SHP77 (cell line): ENCODE results near the gene PCTP.
A peak's percentile ranks its signal among the peaks of the same experiment; 100 is the strongest.

Experiments used
- DNase-seq, 2 experiments: peaks; one replicate each; lab custom pipeline; 2025; lab: John Stamatoyannopoulos, UW

PCTP gene

DNA sequence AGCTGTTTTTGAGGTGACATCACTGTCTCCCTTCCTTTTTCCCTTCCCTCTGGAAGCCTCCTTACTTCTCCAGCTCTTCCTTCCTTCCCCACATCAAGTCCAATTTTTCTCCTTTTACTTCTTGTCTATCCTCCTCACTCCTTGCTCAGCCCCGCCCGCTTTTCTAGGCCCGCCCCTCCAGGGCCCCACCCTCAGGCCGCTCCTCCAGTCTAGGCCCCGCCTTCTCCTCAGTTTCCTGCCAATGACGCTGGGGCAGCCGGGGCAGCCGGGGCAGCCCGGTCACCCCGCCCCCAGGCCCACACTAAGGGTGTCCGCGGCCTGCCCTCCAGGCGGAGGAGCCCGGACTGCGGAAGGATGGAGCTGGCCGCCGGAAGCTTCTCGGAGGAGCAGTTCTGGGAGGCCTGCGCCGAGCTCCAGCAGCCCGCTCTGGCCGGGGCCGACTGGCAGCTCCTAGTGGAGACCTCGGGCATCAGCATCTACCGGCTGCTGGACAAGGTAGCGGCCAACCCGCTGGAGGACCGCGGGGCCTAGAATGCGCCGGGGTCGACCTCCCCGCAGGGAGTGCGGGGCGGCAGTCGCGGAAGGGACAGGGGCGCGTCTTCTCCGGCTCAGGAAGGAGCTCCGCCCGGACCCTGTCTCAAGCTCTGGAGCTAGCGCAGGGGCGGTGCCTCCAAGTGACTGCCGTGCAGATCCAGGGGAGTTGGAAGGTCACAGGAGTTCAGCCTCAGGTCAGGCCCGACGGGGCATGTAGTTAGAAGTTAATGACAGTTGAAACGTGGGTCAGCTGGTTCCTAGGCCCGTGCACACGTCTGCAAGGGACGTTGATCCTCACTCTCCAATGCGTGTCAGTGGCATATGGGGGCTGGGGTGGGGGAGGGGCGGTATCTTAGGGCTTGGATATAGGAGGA, at the start of gene PCTP:
Gene PCTP, plus strand, starts transcription at position 302 of the 908 bp plus-strand sequence. Its CDS starts 53 bp downstream, at position 355.
- DNase-seq, result peak; percentile 60 to 62

DNA sequence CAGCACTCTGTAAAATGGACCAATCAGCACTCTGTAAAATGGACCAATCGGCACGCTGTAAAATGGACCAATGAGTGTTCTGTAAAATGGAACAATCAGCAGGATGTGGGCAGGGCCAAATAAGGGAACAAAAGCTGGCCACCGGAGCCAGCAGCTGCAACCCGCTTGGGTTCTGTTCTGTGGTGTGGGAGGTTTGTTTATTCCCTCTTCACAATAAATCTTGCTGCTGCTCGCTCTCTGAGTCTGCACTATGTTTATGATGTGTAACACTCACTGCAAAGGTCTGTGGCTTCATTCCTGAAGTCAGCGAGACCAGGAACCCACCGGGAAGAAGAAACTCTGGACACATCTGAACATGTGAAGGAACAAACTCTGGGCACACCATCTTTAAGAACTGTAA, 48.7 kb upstream of the PCTP start:
- DNase-seq, result no peak

DNA sequence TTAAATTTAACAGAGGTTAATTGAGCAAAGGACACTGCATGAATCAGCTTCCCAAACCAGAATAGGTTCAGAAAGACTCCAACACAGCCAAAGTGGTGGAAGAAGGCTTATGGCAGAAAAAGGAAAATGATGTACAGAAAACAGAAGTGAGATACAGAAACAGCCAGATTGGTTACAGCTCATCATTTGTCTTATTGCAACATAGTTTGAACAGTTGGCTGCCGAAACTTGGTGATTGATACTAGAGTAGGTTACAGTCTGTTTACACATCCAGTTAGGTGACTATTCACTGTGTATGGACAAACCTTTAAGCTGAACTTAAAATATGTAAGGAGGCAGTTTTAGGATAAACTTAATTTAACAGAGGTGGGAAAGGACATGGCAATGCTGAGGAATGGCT, 46.5 kb upstream of the PCTP start:
- DNase-seq, result no peak

DNA sequence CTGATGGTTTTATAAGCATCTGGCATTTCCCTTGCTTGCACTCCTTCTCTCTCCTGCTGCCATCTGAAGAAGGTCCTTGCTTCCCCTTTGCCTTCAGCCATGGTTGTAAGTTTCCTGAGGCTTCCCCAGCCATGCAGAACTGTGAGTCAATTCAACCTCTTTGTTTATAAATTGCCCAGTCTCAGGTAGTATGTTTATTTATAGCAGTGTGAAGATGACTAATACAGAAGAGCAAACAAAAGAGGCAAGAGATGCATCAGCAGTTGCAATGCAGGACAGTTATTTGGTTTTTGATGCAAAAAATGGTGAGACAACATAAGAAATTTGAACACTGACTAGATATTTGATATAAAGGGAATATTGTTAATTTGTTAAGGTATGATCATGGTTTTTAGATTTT, 45.0 kb upstream of the PCTP start:
- DNase-seq, result no peak

DNA sequence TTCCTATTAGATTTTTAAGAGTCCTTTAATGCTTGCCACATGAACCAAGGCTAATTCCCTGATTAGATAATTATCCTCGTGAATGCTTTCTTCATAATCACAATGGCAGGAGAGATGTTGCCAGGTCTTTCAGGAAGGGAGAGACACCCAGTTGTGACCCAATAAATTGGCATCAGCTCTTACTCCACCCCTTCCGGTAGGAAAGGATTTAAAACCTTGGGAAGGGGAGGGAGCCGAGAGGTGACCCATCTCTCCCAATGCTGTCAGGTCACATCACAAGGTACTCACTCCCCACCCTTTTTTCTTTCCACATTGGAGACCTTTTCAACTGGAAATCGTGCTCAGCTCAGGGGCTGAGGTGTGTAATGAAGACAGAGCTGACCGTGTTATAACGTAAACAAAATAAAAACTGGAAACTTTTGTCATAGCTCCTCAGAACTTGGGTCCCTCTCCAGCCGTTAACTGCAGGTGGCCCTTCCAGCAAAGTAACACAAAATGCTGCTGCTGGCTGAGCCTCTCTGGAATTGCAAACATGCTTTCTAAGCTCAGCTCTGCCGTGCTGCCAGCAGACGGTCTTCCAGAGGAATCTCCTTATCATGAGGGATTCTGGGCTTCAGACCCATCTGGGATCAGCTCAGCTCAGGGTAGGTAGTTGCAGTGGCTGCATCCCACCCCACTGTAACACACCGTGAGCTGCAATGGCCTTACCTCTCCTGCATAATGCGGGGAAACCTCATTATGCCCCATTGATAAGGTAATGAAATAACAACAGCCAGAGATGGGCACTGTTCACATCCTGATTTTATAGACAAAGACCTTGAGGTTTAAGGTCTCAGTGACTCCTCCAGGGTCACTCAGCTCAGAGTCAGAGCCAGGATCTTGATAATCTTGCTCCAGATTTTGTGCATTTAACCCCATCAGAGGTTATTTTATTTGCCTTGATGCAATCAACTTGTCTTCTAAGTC, 43.8 kb upstream of the PCTP start:
- no peak for DNase-seq

DNA sequence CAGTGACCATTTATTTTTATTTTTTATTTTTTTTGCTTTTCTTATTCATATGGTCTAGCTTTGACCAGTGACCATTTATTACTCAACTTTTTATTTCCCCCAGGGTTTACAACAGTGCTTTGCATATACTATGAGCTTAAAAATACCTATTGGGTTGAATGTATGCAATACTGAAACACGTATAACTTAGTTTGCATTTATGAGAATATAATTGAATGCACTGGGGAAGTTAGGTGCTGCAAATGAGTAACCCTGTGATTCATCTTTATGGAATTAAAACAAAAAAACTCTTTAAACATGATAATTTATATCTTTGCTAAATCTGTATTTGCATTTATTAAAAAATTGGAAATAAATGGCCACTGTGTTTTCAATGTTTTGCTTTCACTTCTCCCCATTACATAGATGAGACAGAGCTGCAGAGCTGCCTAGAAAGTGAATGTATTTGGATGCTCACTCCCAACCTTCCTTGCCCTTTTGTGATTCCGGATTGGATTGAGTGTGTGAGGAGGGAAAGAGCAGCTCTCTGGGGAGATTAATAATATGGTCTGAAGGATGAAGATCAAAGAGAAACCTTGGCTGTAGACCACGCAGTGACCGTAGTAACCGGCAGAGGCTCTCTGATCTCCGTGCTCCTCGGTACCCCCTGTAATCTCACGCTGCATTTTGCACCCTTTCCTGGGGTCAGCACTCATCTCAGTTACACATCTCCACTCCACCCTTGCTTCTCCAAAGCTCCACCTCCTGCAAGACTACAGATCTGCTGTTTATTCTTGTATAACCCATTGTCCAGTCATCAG, 42.5 kb upstream of the PCTP start:
- DNase-seq, result no peak

DNA sequence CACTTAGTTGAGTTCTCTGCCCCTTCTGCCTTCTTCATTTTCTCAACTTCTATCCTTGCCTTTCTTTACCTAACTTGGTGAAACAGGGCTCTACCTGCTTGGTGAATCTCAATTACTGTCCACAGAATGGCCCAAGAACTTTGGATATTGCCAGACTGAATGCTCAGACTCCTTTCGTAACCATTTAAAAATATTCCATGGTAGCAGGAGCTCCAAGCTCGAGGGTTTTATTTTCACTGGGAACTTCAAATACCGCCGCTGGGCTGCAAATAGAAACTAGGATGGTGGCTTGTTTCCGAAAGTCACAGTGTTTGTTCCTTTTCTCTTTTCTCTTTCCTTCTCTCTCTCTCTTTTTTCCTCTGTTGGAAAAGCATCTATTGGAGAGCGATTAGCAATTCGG, 41.4 kb upstream of the PCTP start:
- DNase-seq, result no peak

DNA sequence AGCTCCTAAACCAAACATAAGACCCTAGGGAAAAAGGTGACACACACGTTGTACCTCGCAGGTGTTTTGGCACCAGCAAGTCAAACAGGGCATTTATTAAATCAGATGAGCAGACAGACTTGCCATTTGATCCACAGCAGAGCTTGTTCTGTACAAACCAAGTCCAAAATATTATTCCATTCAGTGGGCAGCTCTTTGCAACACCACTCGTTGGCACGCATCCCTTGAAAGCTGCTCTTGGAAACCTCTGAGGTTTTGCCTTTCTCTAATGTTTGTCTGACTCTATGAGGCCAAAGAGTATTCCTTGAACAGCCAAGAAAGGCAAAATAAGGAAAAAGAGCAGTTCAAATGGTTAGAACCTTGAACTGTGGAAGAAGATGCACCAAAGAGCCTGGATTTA, 40.9 kb upstream of the PCTP start:
- DNase-seq, result no peak

DNA sequence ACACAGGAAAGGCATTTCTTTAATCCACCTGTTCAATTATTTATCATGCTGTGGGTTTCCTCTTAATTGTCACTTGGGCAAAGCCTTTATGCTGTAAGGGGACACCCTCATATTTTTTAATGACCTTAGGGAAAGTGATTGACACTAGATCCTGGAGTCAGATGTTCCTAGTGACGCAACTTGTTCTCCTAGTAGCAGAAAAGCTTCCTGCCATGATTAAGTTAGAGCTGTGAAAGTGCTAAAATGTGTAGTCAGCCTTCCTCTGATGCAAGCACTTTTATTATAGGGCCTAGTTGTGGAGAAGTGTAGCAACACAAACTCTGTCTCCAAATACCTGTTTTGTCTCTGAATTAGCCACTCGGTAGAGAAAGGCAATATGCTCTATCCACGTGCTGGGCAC, 40.4 kb upstream of the PCTP start:
- no peak for DNase-seq

DNA sequence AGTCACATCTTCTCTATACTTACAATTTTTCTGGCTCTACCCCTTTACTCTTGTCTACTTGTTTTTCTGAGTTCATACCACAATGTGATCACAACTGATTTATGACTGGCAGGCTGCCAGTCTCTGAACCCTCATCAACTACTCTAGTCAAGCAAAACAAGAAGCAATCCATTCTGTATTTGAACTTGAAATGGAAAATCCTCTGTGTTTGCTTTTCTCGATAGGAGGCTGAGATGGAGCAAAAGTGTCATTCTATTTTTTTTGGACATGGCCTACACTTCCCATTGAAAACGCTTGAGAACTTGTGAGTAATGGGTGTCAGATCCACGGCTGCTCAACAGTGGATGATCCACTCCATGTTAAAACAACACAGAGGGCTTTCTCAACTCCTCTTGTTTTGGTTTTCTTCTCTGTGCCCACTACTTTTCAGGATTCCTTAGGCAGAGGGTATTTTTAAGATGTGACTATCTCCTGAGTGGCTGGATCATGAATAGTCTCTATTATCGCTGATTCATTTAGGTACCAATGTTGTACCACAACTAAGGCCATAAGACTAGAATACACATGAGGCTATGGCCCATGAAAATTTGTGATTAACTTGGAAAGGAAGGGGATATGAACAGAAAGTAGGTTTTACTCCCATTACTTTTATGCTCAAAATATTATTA, 39.9 kb upstream of the PCTP start:
- DNase-seq, result no peak

DNA sequence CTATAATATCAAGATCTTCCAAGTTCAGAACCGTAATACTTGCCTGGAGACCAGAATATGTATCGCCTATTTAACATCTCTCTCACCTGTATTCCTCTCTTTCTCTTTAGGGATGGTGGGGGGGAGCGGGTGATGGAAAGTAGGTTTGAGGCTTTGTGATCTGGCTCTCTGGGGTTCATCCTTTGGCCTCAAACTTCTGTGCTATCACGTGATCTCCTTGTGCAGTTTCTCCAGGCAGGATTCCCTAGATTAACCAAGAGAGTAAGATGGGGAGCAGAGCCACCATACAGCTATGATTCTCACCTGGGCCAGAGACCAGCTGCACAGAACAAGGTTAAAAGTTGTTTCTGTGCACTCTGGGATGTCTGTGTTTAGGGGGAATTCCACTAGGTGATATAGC, 33.4 kb upstream of the PCTP start:
- DNase-seq, result no peak

DNA sequence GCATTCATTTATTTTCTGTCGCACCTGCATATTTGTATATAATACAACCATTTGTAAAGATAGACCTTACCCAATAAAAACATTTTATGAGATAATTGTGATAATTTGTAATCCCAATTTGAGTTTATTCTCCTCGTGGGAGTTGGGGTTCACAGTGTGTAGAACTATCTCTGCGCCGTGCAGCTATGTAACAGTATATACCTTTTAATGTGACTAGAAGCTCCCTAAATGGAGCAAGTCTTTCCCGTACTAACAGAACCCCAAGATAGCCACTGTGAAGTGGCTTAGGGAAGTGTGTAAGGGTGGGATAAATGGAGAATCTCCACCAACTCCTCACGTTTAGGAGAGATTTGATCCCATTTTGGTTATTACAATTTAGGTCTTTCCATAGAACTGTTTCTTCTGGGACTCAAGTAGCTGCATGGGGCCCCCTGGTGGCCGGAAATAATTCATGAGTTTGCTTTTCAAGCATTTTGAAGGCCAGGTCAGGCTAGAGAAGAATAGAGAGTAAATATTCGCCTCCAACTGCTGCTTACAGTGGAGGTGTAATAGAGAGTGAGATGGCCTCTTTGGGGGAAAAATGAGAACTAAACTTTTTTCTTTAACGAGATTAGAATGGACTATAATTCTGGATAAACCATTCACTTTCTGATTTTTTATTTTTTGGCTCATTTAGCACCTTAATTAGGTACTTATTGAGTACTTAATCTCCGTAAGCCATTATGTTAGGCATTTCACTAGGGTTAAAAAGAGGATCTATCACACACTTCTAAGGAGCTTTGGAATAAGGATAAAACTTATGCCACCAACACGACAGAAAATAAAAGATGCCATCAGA, 32.7 kb upstream of the PCTP start:
- DNase-seq, result peak; percentile 32 to 59

DNA sequence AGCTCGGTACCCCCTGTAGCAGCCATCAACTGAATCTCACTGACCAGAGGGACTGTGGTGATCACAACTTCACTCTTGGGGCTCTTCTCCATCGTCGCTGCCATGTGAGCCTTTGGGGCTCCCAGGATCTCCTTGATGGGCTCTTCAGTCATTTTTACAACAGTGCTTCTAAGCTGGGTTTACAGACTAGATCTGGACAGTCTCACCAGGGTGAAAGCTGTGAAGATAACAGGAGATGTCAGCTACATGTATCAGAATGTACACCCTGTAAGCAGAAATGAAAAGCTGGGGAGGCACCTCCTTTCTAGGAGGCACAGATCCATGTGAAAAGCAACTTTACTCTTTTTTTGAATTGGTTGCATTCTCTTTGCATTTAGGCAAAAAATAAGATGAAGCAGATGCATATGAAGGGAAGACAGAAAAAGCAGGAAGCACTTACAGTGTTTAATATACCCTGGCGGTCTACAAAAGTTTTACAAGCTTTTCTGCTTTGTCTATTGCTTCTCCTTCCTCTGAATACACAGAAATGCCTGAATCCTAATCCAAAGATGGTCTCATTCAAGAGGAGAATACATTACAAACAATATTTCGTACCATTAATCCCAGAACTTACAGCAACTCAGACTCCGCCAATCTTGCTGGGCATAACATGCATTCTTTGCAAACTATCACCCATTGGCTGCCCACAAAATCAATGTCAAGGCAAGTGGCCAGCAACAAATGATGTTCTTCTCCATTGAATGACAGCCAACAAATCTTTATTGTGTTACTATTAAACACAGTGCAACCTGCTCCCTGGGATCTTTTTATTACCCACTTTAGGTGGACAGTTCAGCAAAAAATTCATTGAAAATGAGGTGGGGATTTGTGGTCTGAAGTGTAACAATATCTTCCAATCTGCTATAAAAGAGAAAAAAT, 29.7 kb upstream of the PCTP start:
- DNase-seq, result no peak

DNA sequence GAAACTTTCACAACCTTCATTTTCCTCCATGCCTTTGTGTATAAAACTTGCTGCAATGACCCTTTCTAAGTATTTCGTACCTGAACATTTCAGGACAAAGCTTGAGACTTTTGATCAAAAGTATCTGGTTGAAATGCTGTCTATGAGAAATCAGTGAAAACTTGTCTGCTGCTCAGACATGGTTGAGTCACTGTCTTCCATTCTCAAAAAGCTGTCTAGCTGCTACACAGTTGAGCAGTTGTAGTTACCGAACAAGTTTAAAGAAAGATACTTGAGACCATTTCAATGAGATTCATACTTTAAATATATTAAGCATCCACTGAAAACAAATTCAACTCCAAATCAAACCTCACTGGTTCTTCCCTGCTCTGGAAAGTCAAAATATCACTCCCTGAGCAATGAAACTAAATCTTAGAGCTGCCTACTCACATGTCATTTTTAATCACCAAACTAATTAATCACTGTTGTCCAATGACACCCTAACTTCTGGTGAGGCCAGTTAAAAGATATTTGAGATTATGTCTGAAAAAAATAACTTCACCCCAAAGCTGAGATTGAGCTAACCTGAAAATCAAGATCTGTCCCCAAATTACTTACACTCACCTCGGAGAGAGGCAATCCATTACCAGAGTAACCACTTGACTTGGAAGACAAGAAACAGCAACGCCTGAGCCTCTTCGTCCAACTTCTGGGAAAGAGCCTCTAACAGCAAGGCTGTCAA, 28.7 kb upstream of the PCTP start:
- no peak for DNase-seq

DNA sequence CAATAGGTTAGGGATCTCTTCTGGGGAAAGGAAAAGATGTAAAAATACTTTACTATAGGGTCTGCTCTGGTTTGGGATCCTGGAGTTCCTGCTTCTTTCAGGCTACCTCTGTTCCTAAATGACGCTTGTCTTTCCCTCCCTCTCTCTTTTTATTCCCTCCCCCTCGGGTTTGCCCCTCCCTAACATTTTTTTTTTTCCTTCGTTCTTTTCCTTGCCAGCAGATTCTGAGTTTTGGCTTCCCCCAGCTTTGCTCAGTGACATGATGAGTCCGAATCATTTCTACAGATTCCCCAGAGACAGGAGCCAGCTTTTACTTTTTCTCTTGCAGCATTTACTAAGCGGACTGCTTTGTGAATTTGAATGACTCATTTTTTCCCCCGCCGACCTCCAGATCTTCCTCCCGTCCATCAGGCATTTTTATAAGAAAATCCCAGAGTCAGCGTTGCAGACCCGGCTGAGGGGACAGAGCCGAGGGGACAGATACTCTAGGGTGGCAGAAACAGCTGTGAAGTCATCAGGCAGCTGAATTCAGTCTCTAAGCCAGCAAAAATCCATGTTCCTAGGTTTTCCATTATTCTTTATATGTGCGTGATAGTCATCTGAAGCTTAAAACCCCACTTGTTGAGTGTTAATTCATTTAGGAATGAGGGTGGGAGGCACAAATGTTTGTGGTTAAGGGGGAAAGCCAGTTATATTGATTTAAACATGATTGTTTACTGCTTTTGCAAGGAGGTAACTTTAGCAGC, 27.9 kb upstream of the PCTP start, which contains the start of gene TMEM100:
Gene TMEM100, minus strand, starts transcription at position 123 of the 746 bp plus-strand sequence. CDS start 1,794 bp downstream, outside the sequence.
- DNase-seq, result no peak

DNA sequence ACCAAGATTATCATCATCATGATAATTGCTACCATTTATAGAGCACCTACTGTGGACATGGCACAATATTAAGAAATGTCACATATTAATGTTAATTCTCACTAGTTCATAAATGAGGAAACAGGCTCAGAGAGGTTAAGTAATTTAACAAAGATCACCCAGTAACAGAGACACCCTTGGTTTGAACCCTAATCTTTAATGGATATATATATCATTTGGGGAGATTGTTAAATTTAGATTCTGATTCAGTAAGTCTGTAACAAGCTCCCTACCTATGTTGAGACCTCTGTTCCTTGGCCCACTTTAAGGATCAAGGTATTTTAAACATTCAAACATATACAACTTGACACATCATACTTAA, 27.4 kb upstream of the PCTP start:
- DNase-seq, result no peak

DNA sequence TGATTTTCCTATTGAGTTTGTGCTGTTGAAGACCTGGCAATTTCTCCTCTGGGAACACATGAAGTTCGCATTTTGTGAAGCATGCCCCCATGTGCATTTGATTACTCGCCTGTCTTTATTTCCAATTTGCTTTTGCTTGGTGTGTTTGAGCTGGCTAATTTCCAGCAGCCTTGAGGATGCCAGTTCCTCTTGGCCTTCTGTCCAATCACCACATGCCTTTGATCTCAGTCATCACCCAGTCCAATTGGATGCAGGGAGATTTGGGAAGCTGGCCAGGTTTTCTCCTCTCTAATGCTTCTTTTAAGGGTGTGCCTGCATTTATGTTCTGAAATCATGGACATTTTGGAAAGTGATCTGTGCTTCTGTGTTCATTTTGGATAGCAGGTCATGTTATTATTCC, 24.4 kb upstream of the PCTP start:
- DNase-seq, result peak; percentile 68 to 71

DNA sequence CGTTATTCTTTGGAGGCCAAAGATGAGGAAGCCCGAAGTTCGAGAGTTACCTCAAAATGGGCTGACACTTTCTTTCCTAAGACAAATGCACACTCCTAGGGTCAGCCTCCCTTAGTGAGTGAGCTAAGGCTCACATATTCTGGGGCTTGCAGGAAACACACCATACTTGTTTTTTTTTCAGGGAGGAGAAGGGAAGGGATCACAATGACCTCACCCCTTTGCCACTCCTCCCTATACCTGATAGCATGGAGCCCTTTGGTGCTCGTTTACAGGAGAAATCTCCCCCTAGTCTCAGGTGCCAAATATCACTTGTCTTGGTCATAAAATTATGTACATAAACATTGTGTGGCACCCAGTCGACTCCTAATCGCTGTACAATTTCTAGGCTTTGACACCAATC, 23.6 kb upstream of the PCTP start:
- no peak for DNase-seq
